Omental fat pad (tissue), 4 donors: ENCODE data around the gene SLC12A7. TPM values are rescaled to one million over a fixed set of nuclear protein-coding genes. Genes with fewer than 3 reads are reported as not detected.

ENCODE experiments used
- ATAC-seq: fragments of 150-250 bp; one replicate; pipeline ENCODE4 v1.9.1; 2016; ENCODE audit warnings: mild to moderate bottlenecking, moderate library complexity; ENCODE audit not compliant: low FRiP score
- DNase-seq: peaks from one replicate; pipeline ENCODE4 v3.0.0-alpha.2; 2019; ENCODE audit warnings: low spot score
- CTCF ChIP-seq, 3 donors: fragments of 450-650 bp; IDR thresholded peaks; one replicate each; pipeline ENCODE4 v1.5.1; 2016 to 2017; ENCODE audit warnings: antibody characterized with exemption in 3 of 3, mild to moderate bottlenecking in 3 of 3, moderate library complexity in 2 of 3
- total RNA-seq, 4 donors: library from RNA; depleted of rRNA; stranded (reverse); fragments of >200 nt; gene quantifications; one replicate each; pipeline ENCODE4 v1.1.0, GENCODE V29; 2016

Gene SLC12A7
- total RNA-seq, 4 donors from 2014 or later, result 17.2 to 39.0 (median 27.5) TPM

GRCh38 chr5:1150866-1151265 lies 39.0 kb upstream of the SLC12A7 start:
- DNase-seq (no peak), ATAC-seq (no peak)
- no peak for TF ChIP-seq CTCF (IDR thresholded peaks at IDR 0.05)

- DNase-seq, result no peak
- TF ChIP-seq CTCF (IDR thresholded peaks at IDR 0.05), result no peak
- ATAC-seq, result no peak
These were observed 33.0 kb upstream of the SLC12A7 start for GRCh38 chr5:1144638-1145396.

GRCh38 chr5:1144089-1144488 lies 32.2 kb upstream of the SLC12A7 start:
- no peak for TF ChIP-seq CTCF (IDR thresholded peaks at IDR 0.05)
- ATAC-seq (no peak), DNase-seq (no peak)

- ATAC-seq, result no peak
- DNase-seq, result no peak
- TF ChIP-seq CTCF (IDR thresholded peaks at IDR 0.05), result no peak
These were observed 31.7 kb upstream of the SLC12A7 start for GRCh38 chr5:1143670-1143951.

GRCh38 chr5:1142886-1143669 lies 31.2 kb upstream of the SLC12A7 start:
- no peak for TF ChIP-seq CTCF (IDR thresholded peaks at IDR 0.05)
- ATAC-seq, result no peak
- DNase-seq, result no peak

GRCh38 chr5:1141834-1142233 lies 30.0 kb upstream of the SLC12A7 start:
- no peak for ATAC-seq

More at GRCh38 chr5:1141834-1142233, 30.0 kb upstream of the SLC12A7 start:
- TF ChIP-seq CTCF (IDR thresholded peaks at IDR 0.05), result no peak
- DNase-seq, result no peak
